22Rv1 (cell line): Measurements from ENCODE around the gene KLHL4.
"Not testable (repeated sequence)": the region's sequence is repeated elsewhere in the genome, so short reads cannot be mapped to it uniquely, and the experiment has no call there.

ENCODE experiments used
- ZFX ChIP-seq: fragments of 450-650 bp; IDR thresholded peaks from 2 replicates; pipeline ENCODE4 v1.6.1; 2017; ENCODE audit warnings: antibody characterized with exemption, borderline replicate concordance
- TF ChIP-seq, protein P1 (sequence below): fragments of 450-650 bp; IDR thresholded peaks from 2 replicates; pipeline ENCODE4 v1.5.1; 2017; ENCODE audit warnings: mild to moderate bottlenecking

DNA sequence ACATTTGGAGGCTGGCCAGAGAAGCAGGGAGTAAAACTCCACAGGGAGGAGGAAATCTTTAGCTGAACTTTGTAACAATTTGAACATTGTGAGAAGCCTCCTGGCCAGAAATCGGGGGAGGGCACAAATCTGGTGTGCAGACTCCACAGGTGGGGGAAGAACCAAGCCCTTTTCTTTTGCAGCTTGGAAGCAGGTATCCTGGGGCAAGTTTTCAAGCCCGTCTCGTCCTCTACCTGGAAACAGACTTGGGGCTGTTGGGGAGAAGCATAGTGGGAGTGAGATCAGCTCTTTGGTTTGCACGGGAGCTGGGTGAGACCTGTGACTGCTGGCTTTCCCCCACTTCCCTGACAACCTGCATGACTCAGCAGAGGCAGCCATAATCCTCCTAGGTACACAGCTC is 123.8 kb downstream of the KLHL4 start:
- TF ChIP-seq, protein P1, sequence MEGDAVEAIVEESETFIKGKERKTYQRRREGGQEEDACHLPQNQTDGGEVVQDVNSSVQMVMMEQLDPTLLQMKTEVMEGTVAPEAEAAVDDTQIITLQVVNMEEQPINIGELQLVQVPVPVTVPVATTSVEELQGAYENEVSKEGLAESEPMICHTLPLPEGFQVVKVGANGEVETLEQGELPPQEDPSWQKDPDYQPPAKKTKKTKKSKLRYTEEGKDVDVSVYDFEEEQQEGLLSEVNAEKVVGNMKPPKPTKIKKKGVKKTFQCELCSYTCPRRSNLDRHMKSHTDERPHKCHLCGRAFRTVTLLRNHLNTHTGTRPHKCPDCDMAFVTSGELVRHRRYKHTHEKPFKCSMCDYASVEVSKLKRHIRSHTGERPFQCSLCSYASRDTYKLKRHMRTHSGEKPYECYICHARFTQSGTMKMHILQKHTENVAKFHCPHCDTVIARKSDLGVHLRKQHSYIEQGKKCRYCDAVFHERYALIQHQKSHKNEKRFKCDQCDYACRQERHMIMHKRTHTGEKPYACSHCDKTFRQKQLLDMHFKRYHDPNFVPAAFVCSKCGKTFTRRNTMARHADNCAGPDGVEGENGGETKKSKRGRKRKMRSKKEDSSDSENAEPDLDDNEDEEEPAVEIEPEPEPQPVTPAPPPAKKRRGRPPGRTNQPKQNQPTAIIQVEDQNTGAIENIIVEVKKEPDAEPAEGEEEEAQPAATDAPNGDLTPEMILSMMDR = not testable (repeated sequence)
- not testable (repeated sequence) for TF ChIP-seq ZFX
